CD14-positive monocyte (primary cell): ENCODE data around the gene AQP12A. TPM values are rescaled to one million over a fixed set of nuclear protein-coding genes. Genes with fewer than 3 reads are reported as not detected.

ENCODE experiments used
- DNase-seq, 3 donors: peaks; one replicate each; pipeline ENCODE4 v3.0.0-alpha.2; 2011 to 2022
- H2AFZ ChIP-seq: 2 replicates; pipeline ENCODE4 v1.6.0; 2012; ENCODE audit warnings: mild to moderate bottlenecking, low read depth, low read length, inconsistent platforms; ENCODE audit not compliant: insufficient read depth, poor library complexity, severe bottlenecking
- H3K27ac ChIP-seq, 2 donors: 1 replicate in 1 of 2; 2 replicates in 1 of 2; pipeline ENCODE4 v1.5.1; 2012 to 2013; ENCODE audit warnings: low read length in 2 of 2, control low read depth in 1 of 2, inconsistent platforms in 1 of 2, low read depth in 1 of 2, mild to moderate bottlenecking in 1 of 2
- H3K27me3 ChIP-seq, 2 donors: one replicate each; pipeline versions ENCODE4 v1.6.0 to v1.6.1; 2011 to 2013; ENCODE audit warnings: low read length in 2 of 2; ENCODE audit not compliant: control insufficient read depth in 2 of 2, insufficient read depth in 2 of 2
- H3K36me3 ChIP-seq, 2 donors: replicated peaks in 1 of 2; 1 replicate in 1 of 2; 2 replicates in 1 of 2; pipeline versions ENCODE4 v1.5.1 to v1.6.1; 2012 to 2013; ENCODE audit warnings: low read length in 2 of 2, control low read depth in 1 of 2, inconsistent platforms in 1 of 2, mild to moderate bottlenecking in 1 of 2; ENCODE audit not compliant: insufficient read depth in 2 of 2, control insufficient read depth in 1 of 2
- H3K4me1 ChIP-seq, 2 donors: 1 replicate in 1 of 2; 2 replicates in 1 of 2; pipeline versions ENCODE4 v1.5.1 to v1.6.1; 2012 to 2013; ENCODE audit warnings: low read length in 2 of 2, control low read depth in 1 of 2, inconsistent platforms in 1 of 2, mild to moderate bottlenecking in 1 of 2, moderate library complexity in 1 of 2; ENCODE audit not compliant: insufficient read depth in 2 of 2, control insufficient read depth in 1 of 2
- H3K4me2 ChIP-seq: replicated peaks from 2 replicates; pipeline ENCODE3; 2012; ENCODE audit warnings: low read length, moderate library complexity, mild to moderate bottlenecking; ENCODE audit not compliant: poor library complexity, severe bottlenecking; ENCODE audit errors: extremely low read depth
- H3K4me3 ChIP-seq, 3 experiments: fragments of 200-600 bp in 1 of 3; sonication (generic) in 1 of 3; replicated peaks in 1 of 3; 1 replicate in 2 of 3; 2 replicates in 1 of 3; pipeline ENCODE4 v1.5.1; 2011 to 2013; ENCODE audit warnings: low read length in 3 of 3, mild to moderate bottlenecking in 3 of 3, control low read depth in 2 of 3, low read depth in 2 of 3, inconsistent platforms in 1 of 3, moderate library complexity in 1 of 3
- H3K79me2 ChIP-seq: 2 replicates; pipeline ENCODE4 v1.6.0; 2012; ENCODE audit warnings: mild to moderate bottlenecking, control low read depth, inconsistent platforms, low read length, moderate library complexity; ENCODE audit not compliant: insufficient read depth
- H3K9ac ChIP-seq: 2 replicates; pipeline ENCODE4 v1.6.0; 2017; ENCODE audit warnings: low read length, mild to moderate bottlenecking; ENCODE audit not compliant: insufficient read depth, poor library complexity, severe bottlenecking
- H3K9me3 ChIP-seq, 2 donors: replicated peaks in 1 of 2; 1 replicate in 1 of 2; 2 replicates in 1 of 2; pipeline versions ENCODE4 v1.5.1 to v1.6.1; 2012 to 2013; ENCODE audit warnings: low read length in 2 of 2, control low read depth in 1 of 2; ENCODE audit not compliant: control insufficient read depth in 1 of 2, insufficient read depth in 1 of 2
- H4K20me1 ChIP-seq: 2 replicates; pipeline ENCODE4 v1.6.0; 2012; ENCODE audit warnings: mild to moderate bottlenecking, low read length, control low read depth, moderate library complexity; ENCODE audit not compliant: insufficient read depth
- H3K27ac Mint-ChIP-seq, 7 donors: one replicate each; pipeline ENCODE4 v1.8.0; 2020; ENCODE audit warnings: mild to moderate bottlenecking in 7 of 7, mixed read lengths in 7 of 7, moderate library complexity in 6 of 7, inconsistent platforms in 2 of 7
- H3K27me3 Mint-ChIP-seq, 3 donors: one replicate each; pipeline ENCODE4 v1.8.0; 2021 to 2022; ENCODE audit warnings: low read depth in 3 of 3, mild to moderate bottlenecking in 3 of 3, mixed read lengths in 3 of 3, moderate library complexity in 3 of 3, inconsistent platforms in 1 of 3
- H3K36me3 Mint-ChIP-seq, 2 donors: one replicate each; pipeline ENCODE4 v1.8.0; 2020; ENCODE audit warnings: mixed read lengths in 2 of 2, inconsistent platforms in 1 of 2, mild to moderate bottlenecking in 1 of 2
- H3K4me1 Mint-ChIP-seq: one replicate; pipeline ENCODE4 v1.8.0; 2020; ENCODE audit warnings: mild to moderate bottlenecking, mixed read lengths
- H3K4me3 Mint-ChIP-seq, 2 donors: one replicate each; pipeline ENCODE4 v1.8.0; 2020; ENCODE audit warnings: mild to moderate bottlenecking in 2 of 2, mixed read lengths in 2 of 2, moderate library complexity in 1 of 2
- H3K9me3 Mint-ChIP-seq, 7 donors: one replicate each; pipeline ENCODE4 v1.8.0; 2020 to 2022; ENCODE audit warnings: mixed read lengths in 7 of 7, mild to moderate bottlenecking in 6 of 7, moderate library complexity in 6 of 7, inconsistent platforms in 2 of 7
- WGBS: methylation state at CpG from one replicate; pipeline ENCODE4 v1.1.5; 2013; ENCODE audit warnings: missing lambda C conversion rate; ENCODE audit not compliant: insufficient coverage; 5-methylcytosine and 5-hydroxymethylcytosine counted together
- intact Hi-C, 2 donors: fragments of 100-400 bp; cut with micrococcal nuclease; formaldehyde crosslinking; loops; one replicate each; pipeline versions ENCODE4 v1.15.0 to v1.15.1; 2023
- polyA plus RNA-seq, 3 donors: library from polyadenylated mRNA; depleted of rRNA in 1 of 3; unstranded in 2 of 3; stranded (reverse) in 1 of 3; fragments of 300-500 nt in 2 of 3; fragments of >200 nt in 1 of 3; fragmentation: Illumina TruSeq in 2 of 3; gene quantifications; 1 replicate in 2 of 3; 2 replicates in 1 of 3; pipeline ENCODE4 v1.2.3, GENCODE V29; 2012 to 2021
- TF ChIP-seq, protein P1 (sequence below): fragments of 200-600 bp; IDR thresholded peaks from one replicate; pipeline ENCODE4 v1.8.0; 2022; ENCODE audit warnings: antibody characterized with exemption, mild to moderate bottlenecking

AQP12A gene
- polyA plus RNA-seq, 3 donors: not detected

DNA sequence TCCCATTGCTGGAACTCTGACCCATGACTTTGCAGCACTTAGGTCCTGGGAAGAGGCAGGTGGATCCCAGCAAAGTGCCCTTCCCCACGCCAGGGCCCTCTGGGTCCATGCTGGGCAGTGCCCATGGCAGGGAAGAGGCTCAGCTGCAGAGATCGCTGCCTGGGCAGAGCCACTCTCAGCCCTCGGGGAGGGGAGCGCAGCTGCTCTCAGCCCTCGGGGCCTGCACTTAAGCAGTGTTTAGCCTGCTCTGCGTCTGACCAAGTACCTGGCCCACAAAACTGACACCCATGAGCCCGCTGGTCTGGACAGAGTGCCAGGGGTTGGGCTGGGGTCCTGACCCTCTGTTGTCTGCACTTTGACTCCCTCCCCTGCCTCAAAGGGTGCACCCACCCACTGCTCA, 46.3 kb downstream of the AQP12A start:
- no peaks in the 10 kb centered on the region for H3K4me1 ChIP-seq
- no peaks in the 10 kb centered on the region for H3K9me3 ChIP-seq
- DNase-seq: no peak
- H3K4me1 Mint-ChIP-seq: no peaks in the 10 kb centered on the region
- no peak overlapping the region for H3K4me2 ChIP-seq
- peaks cover 5 to 9% (median 7%) of the 10 kb centered on the region in 3 donors for H3K27me3 Mint-ChIP-seq
- H2AFZ ChIP-seq: no peak overlapping the region
- H3K9me3 Mint-ChIP-seq: peaks cover 0 to 1% (median 0%) of the 10 kb centered on the region in 7 donors
- H3K79me2 ChIP-seq: no peaks in the 10 kb centered on the region
- no peak overlapping the region for H3K27ac ChIP-seq
- no peaks in the 10 kb centered on the region for H3K36me3 Mint-ChIP-seq
- H4K20me1 ChIP-seq: no peaks in the 10 kb centered on the region
- H3K9ac ChIP-seq: no peak overlapping the region
- no peak overlapping the region for H3K4me3 Mint-ChIP-seq
- no peak overlapping the region for H3K4me3 ChIP-seq
- TF ChIP-seq, protein P1, sequence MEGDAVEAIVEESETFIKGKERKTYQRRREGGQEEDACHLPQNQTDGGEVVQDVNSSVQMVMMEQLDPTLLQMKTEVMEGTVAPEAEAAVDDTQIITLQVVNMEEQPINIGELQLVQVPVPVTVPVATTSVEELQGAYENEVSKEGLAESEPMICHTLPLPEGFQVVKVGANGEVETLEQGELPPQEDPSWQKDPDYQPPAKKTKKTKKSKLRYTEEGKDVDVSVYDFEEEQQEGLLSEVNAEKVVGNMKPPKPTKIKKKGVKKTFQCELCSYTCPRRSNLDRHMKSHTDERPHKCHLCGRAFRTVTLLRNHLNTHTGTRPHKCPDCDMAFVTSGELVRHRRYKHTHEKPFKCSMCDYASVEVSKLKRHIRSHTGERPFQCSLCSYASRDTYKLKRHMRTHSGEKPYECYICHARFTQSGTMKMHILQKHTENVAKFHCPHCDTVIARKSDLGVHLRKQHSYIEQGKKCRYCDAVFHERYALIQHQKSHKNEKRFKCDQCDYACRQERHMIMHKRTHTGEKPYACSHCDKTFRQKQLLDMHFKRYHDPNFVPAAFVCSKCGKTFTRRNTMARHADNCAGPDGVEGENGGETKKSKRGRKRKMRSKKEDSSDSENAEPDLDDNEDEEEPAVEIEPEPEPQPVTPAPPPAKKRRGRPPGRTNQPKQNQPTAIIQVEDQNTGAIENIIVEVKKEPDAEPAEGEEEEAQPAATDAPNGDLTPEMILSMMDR: no peak
- WGBS: 92% methylated on average over 7 of the region's 7 CpGs
- H3K27me3 ChIP-seq: no peaks in the 10 kb centered on the region
- no peaks in the 10 kb centered on the region for H3K36me3 ChIP-seq
- H3K27ac Mint-ChIP-seq: no peak overlapping the region
- intact Hi-C loops: loop anchor here in 1 of 2 donors (10.0 kb wide), 1 partner anchor 223 kb away; no protein-coding TSS in a partner anchor

DNA sequence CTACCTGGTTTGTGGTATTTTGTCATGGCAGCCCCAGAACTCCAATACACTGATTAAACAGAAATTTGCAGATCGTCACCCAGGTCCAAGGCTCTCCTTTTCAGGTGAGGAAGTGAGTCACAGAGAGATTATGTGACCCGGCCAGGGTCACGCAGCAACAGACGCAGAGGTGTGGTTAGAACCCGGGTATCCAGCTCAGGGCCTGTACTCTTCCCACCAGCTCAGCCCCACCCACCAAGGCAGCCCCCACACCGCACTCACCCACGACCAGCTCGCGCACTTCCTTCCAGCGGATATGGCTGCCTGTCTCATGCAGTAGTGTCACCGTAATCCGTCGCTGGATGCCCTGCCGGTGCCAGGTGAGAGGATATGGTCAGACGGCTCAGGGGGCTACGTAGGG, 48.1 kb downstream of the AQP12A start:
- H3K4me1 Mint-ChIP-seq: no peaks in the 10 kb centered on the region
- Histone ChIP-seq H3K36me3 (no peaks in the 10 kb centered on the region), H3K4me2 (no peak overlapping the region), H3K79me2 (no peaks in the 10 kb centered on the region), H3K9me3 (no peaks in the 10 kb centered on the region), H3K9ac (no peak overlapping the region), H3K4me3 (no peak overlapping the region), H3K27me3 (no peaks in the 10 kb centered on the region), H3K4me1 (no peaks in the 10 kb centered on the region), H4K20me1 (no peaks in the 10 kb centered on the region), H3K27ac (no peak overlapping the region), H2AFZ (no peak overlapping the region)
- DNase-seq: no peak
- no peaks in the 10 kb centered on the region for H3K36me3 Mint-ChIP-seq
- intact Hi-C loops: loop anchor here in 1 of 2 donors (10.0 kb wide), 1 partner anchor 225 kb away; no protein-coding TSS in a partner anchor
- H3K27me3 Mint-ChIP-seq: peaks cover 5 to 9% (median 5%) of the 10 kb centered on the region in 3 donors
- 71% methylated on average over 15 of the region's 16 CpGs for WGBS
- no peak overlapping the region for H3K4me3 Mint-ChIP-seq
- TF ChIP-seq, protein P1: no peak
- peaks cover 0 to 1% (median 0%) of the 10 kb centered on the region in 7 donors for H3K9me3 Mint-ChIP-seq
- no peak overlapping the region for H3K27ac Mint-ChIP-seq
